Measurements from ENCODE around the gene CTNND2.

The CTNND2 gene

DNA sequence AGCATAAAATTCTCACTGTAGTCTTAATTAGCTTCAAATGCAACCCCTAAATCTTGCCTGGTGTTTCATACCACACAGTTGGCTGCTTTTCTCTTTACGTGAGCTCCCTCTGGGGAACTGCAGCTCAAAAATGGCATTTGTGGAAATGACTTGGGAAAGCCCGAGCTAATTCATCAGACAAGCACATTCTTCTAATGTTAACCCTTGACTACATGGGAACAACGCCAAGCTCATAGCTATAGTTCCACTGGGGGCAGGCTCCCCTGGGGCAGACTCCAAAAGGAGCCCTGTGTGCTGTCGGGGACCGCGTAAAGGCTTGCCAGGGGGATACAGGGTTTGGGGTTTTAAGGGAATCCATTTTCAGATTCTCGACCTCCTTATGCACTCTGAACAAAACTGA lies 841.8 kb downstream of the CTNND2 start:
- TF ChIP-seq, protein P1, sequence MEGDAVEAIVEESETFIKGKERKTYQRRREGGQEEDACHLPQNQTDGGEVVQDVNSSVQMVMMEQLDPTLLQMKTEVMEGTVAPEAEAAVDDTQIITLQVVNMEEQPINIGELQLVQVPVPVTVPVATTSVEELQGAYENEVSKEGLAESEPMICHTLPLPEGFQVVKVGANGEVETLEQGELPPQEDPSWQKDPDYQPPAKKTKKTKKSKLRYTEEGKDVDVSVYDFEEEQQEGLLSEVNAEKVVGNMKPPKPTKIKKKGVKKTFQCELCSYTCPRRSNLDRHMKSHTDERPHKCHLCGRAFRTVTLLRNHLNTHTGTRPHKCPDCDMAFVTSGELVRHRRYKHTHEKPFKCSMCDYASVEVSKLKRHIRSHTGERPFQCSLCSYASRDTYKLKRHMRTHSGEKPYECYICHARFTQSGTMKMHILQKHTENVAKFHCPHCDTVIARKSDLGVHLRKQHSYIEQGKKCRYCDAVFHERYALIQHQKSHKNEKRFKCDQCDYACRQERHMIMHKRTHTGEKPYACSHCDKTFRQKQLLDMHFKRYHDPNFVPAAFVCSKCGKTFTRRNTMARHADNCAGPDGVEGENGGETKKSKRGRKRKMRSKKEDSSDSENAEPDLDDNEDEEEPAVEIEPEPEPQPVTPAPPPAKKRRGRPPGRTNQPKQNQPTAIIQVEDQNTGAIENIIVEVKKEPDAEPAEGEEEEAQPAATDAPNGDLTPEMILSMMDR (IDR thresholded peaks at IDR 0.05; ENCODE audit: insufficient read depth, low read length, missing control alignments): no peak
- DNase-seq (ENCODE audit: low read depth, low spot score): no peak
- no peak overlapping the region for H3K4me3 ChIP-seq (ENCODE audit: low read depth, low read length)
- CTCF ChIA-PET: interaction anchor here (1.1 kb wide), 1 partner anchor 14 kb away, joined by 3 read pairs; no protein-coding TSS in a partner anchor
- POLR2A ChIA-PET: no interaction called here

DNA sequence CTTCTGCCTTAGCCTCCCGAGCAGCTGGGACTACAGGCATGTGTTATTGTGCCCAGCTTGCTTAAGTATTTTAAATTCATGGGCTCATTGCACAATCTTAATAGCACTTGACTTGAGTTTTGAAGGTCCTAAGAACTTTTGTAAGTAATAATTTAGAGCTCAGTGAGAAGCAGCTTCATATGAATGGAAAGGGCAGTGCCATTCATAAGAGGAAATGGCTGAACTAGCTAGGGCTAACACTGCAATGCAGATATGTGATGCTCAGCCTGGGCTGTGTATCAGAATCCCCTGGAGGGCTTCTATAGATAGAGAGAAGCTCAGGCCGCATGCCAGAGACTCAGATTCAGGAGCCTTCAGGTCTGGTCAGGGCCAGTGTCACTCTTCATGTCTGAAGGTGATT lies 847.7 kb downstream of the CTNND2 start:
- ChIA-PET CTCF (no interaction called here), POLR2A (no interaction called here)
- no peak for DNase-seq (ENCODE audit: low read depth, low spot score)
- H3K4me3 ChIP-seq (ENCODE audit: low read depth, low read length): no peak overlapping the region
- TF ChIP-seq, protein P1 (IDR thresholded peaks at IDR 0.05; ENCODE audit: insufficient read depth, low read length, missing control alignments): no peak

GRCh38 chr5:11054014-11054413 lies 850.2 kb downstream of the CTNND2 start:
- TF ChIP-seq, protein P1 (IDR thresholded peaks at IDR 0.05; ENCODE audit: insufficient read depth, low read length, missing control alignments): no peak
- ChIA-PET CTCF (no interaction called here), POLR2A (no interaction called here)
- H3K4me3 ChIP-seq (ENCODE audit: low read depth, low read length): no peak overlapping the region
- DNase-seq (ENCODE audit: low read depth, low spot score): no peak

GRCh38 chr5:11052871-11053270 lies 851.4 kb downstream of the CTNND2 start:
- DNase-seq (ENCODE audit: low read depth, low spot score): no peak
- TF ChIP-seq, protein P1 (IDR thresholded peaks at IDR 0.05; ENCODE audit: insufficient read depth, low read length, missing control alignments): no peak
- no peak overlapping the region for H3K4me3 ChIP-seq (ENCODE audit: low read depth, low read length)
- ChIA-PET CTCF (no interaction called here), POLR2A (no interaction called here)

GRCh38 chr5:11050596-11051304 lies 853.5 kb downstream of the CTNND2 start:
- DNase-seq (ENCODE audit: low read depth, low spot score): no peak
- POLR2A ChIA-PET: no interaction called here
- no peak overlapping the region for H3K4me3 ChIP-seq (ENCODE audit: low read depth, low read length)
- TF ChIP-seq, protein P1 (IDR thresholded peaks at IDR 0.05; ENCODE audit: insufficient read depth, low read length, missing control alignments): no peak
- CTCF ChIA-PET: no interaction called here

- H3K4me3 ChIP-seq (ENCODE audit: low read depth, low read length): no peak overlapping the region
- ChIA-PET POLR2A (interaction anchor here (0.7 kb wide), 1 partner anchor 70 kb away, joined by 3 read pairs; no protein-coding TSS in a partner anchor), CTCF (interaction anchor here (1.5 kb wide), 1 partner anchor 13 kb away, joined by 3 read pairs; no protein-coding TSS in a partner anchor)
- DNase-seq (ENCODE audit: low read depth, low spot score): no peak
- TF ChIP-seq, protein P1 (IDR thresholded peaks at IDR 0.05; ENCODE audit: insufficient read depth, low read length, missing control alignments): no peak
Measured at GRCh38 chr5:11048760-11049159, 855.5 kb downstream of the CTNND2 start.
